CD14-positive monocyte (primary cell): ENCODE data around the gene SCAI. TPM values are rescaled to one million over a fixed set of nuclear protein-coding genes. Genes with fewer than 3 reads are reported as not detected.

Experiments
- DNase-seq, 3 donors: peaks; one replicate each; pipeline ENCODE4 v3.0.0-alpha.2; 2011 to 2022
- H2AFZ ChIP-seq: 2 replicates; pipeline ENCODE4 v1.6.0; 2012; ENCODE audit warnings: mild to moderate bottlenecking, low read depth, low read length, inconsistent platforms; ENCODE audit not compliant: insufficient read depth, poor library complexity, severe bottlenecking
- H3K27ac ChIP-seq, 2 donors: 1 replicate in 1 of 2; 2 replicates in 1 of 2; pipeline ENCODE4 v1.5.1; 2012 to 2013; ENCODE audit warnings: low read length in 2 of 2, control low read depth in 1 of 2, inconsistent platforms in 1 of 2, low read depth in 1 of 2, mild to moderate bottlenecking in 1 of 2
- H3K27me3 ChIP-seq, 2 donors: one replicate each; pipeline versions ENCODE4 v1.6.0 to v1.6.1; 2011 to 2013; ENCODE audit warnings: low read length in 2 of 2; ENCODE audit not compliant: control insufficient read depth in 2 of 2, insufficient read depth in 2 of 2
- H3K36me3 ChIP-seq, 2 donors: replicated peaks in 1 of 2; 1 replicate in 1 of 2; 2 replicates in 1 of 2; pipeline versions ENCODE4 v1.5.1 to v1.6.1; 2012 to 2013; ENCODE audit warnings: low read length in 2 of 2, control low read depth in 1 of 2, inconsistent platforms in 1 of 2, mild to moderate bottlenecking in 1 of 2; ENCODE audit not compliant: insufficient read depth in 2 of 2, control insufficient read depth in 1 of 2
- H3K4me1 ChIP-seq, 2 donors: 1 replicate in 1 of 2; 2 replicates in 1 of 2; pipeline versions ENCODE4 v1.5.1 to v1.6.1; 2012 to 2013; ENCODE audit warnings: low read length in 2 of 2, control low read depth in 1 of 2, inconsistent platforms in 1 of 2, mild to moderate bottlenecking in 1 of 2, moderate library complexity in 1 of 2; ENCODE audit not compliant: insufficient read depth in 2 of 2, control insufficient read depth in 1 of 2
- H3K4me2 ChIP-seq: replicated peaks from 2 replicates; pipeline ENCODE3; 2012; ENCODE audit warnings: low read length, moderate library complexity, mild to moderate bottlenecking; ENCODE audit not compliant: poor library complexity, severe bottlenecking; ENCODE audit errors: extremely low read depth
- H3K4me3 ChIP-seq, 3 experiments: fragments of 200-600 bp in 1 of 3; sonication (generic) in 1 of 3; replicated peaks in 1 of 3; 1 replicate in 2 of 3; 2 replicates in 1 of 3; pipeline ENCODE4 v1.5.1; 2011 to 2013; ENCODE audit warnings: low read length in 3 of 3, mild to moderate bottlenecking in 3 of 3, control low read depth in 2 of 3, low read depth in 2 of 3, inconsistent platforms in 1 of 3, moderate library complexity in 1 of 3
- H3K79me2 ChIP-seq: 2 replicates; pipeline ENCODE4 v1.6.0; 2012; ENCODE audit warnings: mild to moderate bottlenecking, control low read depth, inconsistent platforms, low read length, moderate library complexity; ENCODE audit not compliant: insufficient read depth
- H3K9ac ChIP-seq: 2 replicates; pipeline ENCODE4 v1.6.0; 2017; ENCODE audit warnings: low read length, mild to moderate bottlenecking; ENCODE audit not compliant: insufficient read depth, poor library complexity, severe bottlenecking
- H3K9me3 ChIP-seq, 2 donors: replicated peaks in 1 of 2; 1 replicate in 1 of 2; 2 replicates in 1 of 2; pipeline versions ENCODE4 v1.5.1 to v1.6.1; 2012 to 2013; ENCODE audit warnings: low read length in 2 of 2, control low read depth in 1 of 2; ENCODE audit not compliant: control insufficient read depth in 1 of 2, insufficient read depth in 1 of 2
- H4K20me1 ChIP-seq: 2 replicates; pipeline ENCODE4 v1.6.0; 2012; ENCODE audit warnings: mild to moderate bottlenecking, low read length, control low read depth, moderate library complexity; ENCODE audit not compliant: insufficient read depth
- H3K27ac Mint-ChIP-seq, 7 donors: one replicate each; pipeline ENCODE4 v1.8.0; 2020; ENCODE audit warnings: mild to moderate bottlenecking in 7 of 7, mixed read lengths in 7 of 7, moderate library complexity in 6 of 7, inconsistent platforms in 2 of 7
- H3K27me3 Mint-ChIP-seq, 3 donors: one replicate each; pipeline ENCODE4 v1.8.0; 2021 to 2022; ENCODE audit warnings: low read depth in 3 of 3, mild to moderate bottlenecking in 3 of 3, mixed read lengths in 3 of 3, moderate library complexity in 3 of 3, inconsistent platforms in 1 of 3
- H3K36me3 Mint-ChIP-seq, 2 donors: one replicate each; pipeline ENCODE4 v1.8.0; 2020; ENCODE audit warnings: mixed read lengths in 2 of 2, inconsistent platforms in 1 of 2, mild to moderate bottlenecking in 1 of 2
- H3K4me1 Mint-ChIP-seq: one replicate; pipeline ENCODE4 v1.8.0; 2020; ENCODE audit warnings: mild to moderate bottlenecking, mixed read lengths
- H3K4me3 Mint-ChIP-seq, 2 donors: one replicate each; pipeline ENCODE4 v1.8.0; 2020; ENCODE audit warnings: mild to moderate bottlenecking in 2 of 2, mixed read lengths in 2 of 2, moderate library complexity in 1 of 2
- H3K9me3 Mint-ChIP-seq, 7 donors: one replicate each; pipeline ENCODE4 v1.8.0; 2020 to 2022; ENCODE audit warnings: mixed read lengths in 7 of 7, mild to moderate bottlenecking in 6 of 7, moderate library complexity in 6 of 7, inconsistent platforms in 2 of 7
- CTCF ChIP-seq: fragments of 200-600 bp; IDR thresholded peaks from one replicate; pipeline ENCODE4 v1.8.0; 2022; ENCODE audit warnings: antibody characterized with exemption, mild to moderate bottlenecking
- WGBS: methylation state at CpG from one replicate; pipeline ENCODE4 v1.1.5; 2013; ENCODE audit warnings: missing lambda C conversion rate; ENCODE audit not compliant: insufficient coverage; 5-methylcytosine and 5-hydroxymethylcytosine counted together
- intact Hi-C, 2 donors: fragments of 100-400 bp; cut with micrococcal nuclease; formaldehyde crosslinking; loops; one replicate each; pipeline versions ENCODE4 v1.15.0 to v1.15.1; 2023
- polyA plus RNA-seq, 3 donors: library from polyadenylated mRNA; depleted of rRNA in 1 of 3; unstranded in 2 of 3; stranded (reverse) in 1 of 3; fragments of 300-500 nt in 2 of 3; fragments of >200 nt in 1 of 3; fragmentation: Illumina TruSeq in 2 of 3; gene quantifications; 1 replicate in 2 of 3; 2 replicates in 1 of 3; pipeline ENCODE4 v1.2.3, GENCODE V29; 2012 to 2021

Gene SCAI
- polyA plus RNA-seq, 3 donors, result 0.76 to 1.4 (median 0.84) TPM

GRCh38 chr9:125028041-125028440 lies 115.3 kb downstream of the SCAI start:
- Histone ChIP-seq H3K27me3 (no peaks in the 10 kb centered on the region), H3K36me3 (peaks cover 3 to 16% of the 10 kb centered on the region in 2 donors), H4K20me1 (no peaks in the 10 kb centered on the region), H3K79me2 (no peaks in the 10 kb centered on the region), H3K4me3 (no peak overlapping the region), H3K9ac (no peak overlapping the region), H2AFZ (no peak overlapping the region), H3K4me1 (no peaks in the 10 kb centered on the region), H3K9me3 (no peaks in the 10 kb centered on the region), H3K4me2 (no peak overlapping the region), H3K27ac (no peak overlapping the region)
- no peak for TF ChIP-seq CTCF
- Mint-ChIP-seq H3K36me3 (peaks cover 20 to 21% of the 10 kb centered on the region in 2 donors), H3K9me3 (no peaks in the 10 kb centered on the region), H3K4me3 (no peak overlapping the region), H3K27ac (no peak overlapping the region), H3K4me1 (no peaks in the 10 kb centered on the region), H3K27me3 (no peaks in the 10 kb centered on the region)
- intact Hi-C loops, result no loop called here
- no peak for DNase-seq
- WGBS, result no CpG with 5 or more reads among the region's 3 CpGs

DNA sequence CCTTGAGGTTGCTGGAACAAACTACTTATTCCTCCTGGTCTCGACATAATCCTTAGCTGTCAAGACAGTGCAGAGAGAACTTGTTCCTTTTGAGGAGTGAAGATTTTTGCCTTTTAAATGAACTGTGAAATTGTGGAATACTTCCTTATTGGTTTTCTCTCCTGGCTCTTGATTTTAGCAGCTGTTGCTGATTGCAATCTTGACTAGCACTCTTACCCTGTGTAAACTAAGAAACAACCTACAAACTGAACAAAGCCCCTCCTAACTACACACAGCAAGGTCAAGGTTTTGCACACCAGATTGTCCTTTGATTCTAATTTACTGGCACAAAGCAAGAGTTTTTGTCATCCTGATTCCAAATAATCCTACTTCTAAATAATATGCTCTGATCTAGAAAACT lies 118.4 kb downstream of the SCAI start:
- no peaks in the 10 kb centered on the region for H3K9me3 ChIP-seq
- intact Hi-C loops, result no loop called here
- no peaks in the 10 kb centered on the region for H3K27me3 ChIP-seq
- H3K4me1 ChIP-seq, result no peaks in the 10 kb centered on the region
- H3K4me2 ChIP-seq, result no peak overlapping the region
- Mint-ChIP-seq H3K9me3 (no peaks in the 10 kb centered on the region), H3K36me3 (peaks cover 25 to 34% of the 10 kb centered on the region in 2 donors), H3K27ac (peak overlapping the region in 1 of 7 donors; percentile 13), H3K4me3 (no peak overlapping the region), H3K27me3 (no peaks in the 10 kb centered on the region), H3K4me1 (no peaks in the 10 kb centered on the region)
- H3K4me3 ChIP-seq, result no peak overlapping the region
- WGBS, result no CpG with 5 or more reads among the region's 1 CpG
- no peak for DNase-seq
- H3K27ac ChIP-seq, result no peak overlapping the region
- H3K36me3 ChIP-seq, result peaks cover 3 to 16% of the 10 kb centered on the region in 2 donors
- H2AFZ ChIP-seq, result no peak overlapping the region
- H3K79me2 ChIP-seq, result no peaks in the 10 kb centered on the region
- no peaks in the 10 kb centered on the region for H4K20me1 ChIP-seq
- TF ChIP-seq CTCF, result no peak
- no peak overlapping the region for H3K9ac ChIP-seq
